Smooth muscle cell (in vitro differentiated cells): ENCODE data around the gene CCDC33. TPM values are rescaled to one million over a fixed set of nuclear protein-coding genes. Genes with fewer than 3 reads are reported as not detected.
A peak's percentile ranks its signal among the peaks of the same experiment; 100 is the strongest.

Source experiments
- DNase-seq: peaks from one replicate; lab custom pipeline; 2025; ENCODE audit not compliant: unreplicated experiment; lab: John Stamatoyannopoulos, UW
- H2AFZ ChIP-seq: fragments of 200-600 bp; sonication (generic); 2 replicates; pipeline ENCODE4 v1.6.0; 2016; ENCODE audit warnings: antibody characterized with exemption, low read depth, mild to moderate bottlenecking
- H3F3A ChIP-seq: fragments of 200-600 bp; sonication (generic); 2 replicates; pipeline ENCODE4 v1.6.0; 2017; ENCODE audit warnings: antibody characterized with exemption, low read depth
- H3K27ac ChIP-seq: fragments of 200-600 bp; sonication (generic); 2 replicates; pipeline ENCODE4 v1.5.1; 2016; ENCODE audit warnings: low read depth, mild to moderate bottlenecking
- H3K27me3 ChIP-seq: fragments of 200-600 bp; sonication (generic); 2 replicates; pipeline ENCODE4 v1.6.1; 2016; ENCODE audit warnings: low read depth, mild to moderate bottlenecking
- H3K36me3 ChIP-seq: fragments of 200-600 bp; sonication (generic); 2 replicates; pipeline ENCODE4 v1.5.1; 2016; ENCODE audit warnings: low read depth
- H3K4me1 ChIP-seq: fragments of 200-600 bp; sonication (generic); 2 replicates; pipeline ENCODE4 v1.5.1; 2016; ENCODE audit warnings: low read depth
- H3K4me2 ChIP-seq: fragments of 200-600 bp; sonication (generic); 2 replicates; pipeline ENCODE4 v1.6.0; 2016; ENCODE audit warnings: mild to moderate bottlenecking
- H3K4me3 ChIP-seq: fragments of 200-600 bp; sonication (generic); 2 replicates; pipeline ENCODE4 v1.5.1; 2016; ENCODE audit warnings: mild to moderate bottlenecking
- H3K79me2 ChIP-seq: fragments of 200-600 bp; sonication (generic); 2 replicates; pipeline ENCODE4 v1.6.0; 2016; ENCODE audit warnings: low read depth, mild to moderate bottlenecking
- H3K9ac ChIP-seq: fragments of 200-600 bp; sonication (generic); 2 replicates; pipeline ENCODE4 v1.6.0; 2016; ENCODE audit warnings: low read depth
- H3K9me3 ChIP-seq: fragments of 200-600 bp; sonication (generic); replicated peaks from 2 replicates; pipeline ENCODE4 v1.5.1; 2016; ENCODE audit warnings: low read depth
- H4K20me1 ChIP-seq: fragments of 200-600 bp; sonication (generic); 2 replicates; pipeline ENCODE4 v1.6.0; 2016; ENCODE audit warnings: low read depth
- CTCF ChIP-seq: fragments of 200-600 bp; sonication (generic); IDR thresholded peaks from 2 replicates; pipeline ENCODE4 v1.5.1; 2017; ENCODE audit warnings: borderline replicate concordance, mild to moderate bottlenecking, antibody characterized with exemption; ENCODE audit not compliant: insufficient read depth, poor library complexity, severe bottlenecking
- WGBS: methylation state at CpG from one replicate; pipeline ENCODE4 v1.1.7; 2016; ENCODE audit warnings: low lambda C conversion rate; 5-methylcytosine and 5-hydroxymethylcytosine counted together
- polyA plus RNA-seq: library from polyadenylated mRNA; unstranded; fragments of >200 nt; fragmentation: Nextera tagmentation; extraction: Ambion mirVana; gene quantifications from 2 replicates; pipeline ENCODE4 v1.2.1, GENCODE V29; 2016
- total RNA-seq: library from RNA; depleted of rRNA; stranded (reverse); fragments of >200 nt; gene quantifications from 2 replicates; pipeline ENCODE4 v1.2.3, GENCODE V29; 2014

The CCDC33 gene
- total and polyA plus RNA-seq, 2 experiments from 2014 or later: 3.8 to 5.8 TPM

- Histone ChIP-seq H3F3A (peaks cover 19% of the 10 kb centered on the region), H3K4me2 (no peak overlapping the region), H4K20me1 (no peaks in the 10 kb centered on the region), H3K9me3 (no peaks in the 10 kb centered on the region), H3K79me2 (no peaks in the 10 kb centered on the region), H3K27me3 (no peaks in the 10 kb centered on the region), H3K4me3 (no peak overlapping the region), H2AFZ (no peak overlapping the region), H3K36me3 (no peaks in the 10 kb centered on the region), H3K27ac (no peak overlapping the region), H3K9ac (no peak overlapping the region), H3K4me1 (peaks cover 13% of the 10 kb centered on the region)
- no peak for DNase-seq
- 92% methylated on average over 6 of the region's 6 CpGs for WGBS
- TF ChIP-seq CTCF: no peak
Measured at GRCh38 chr15:74295800-74296199, 59.7 kb downstream of the CCDC33 start.

GRCh38 chr15:74297887-74298286 is 61.8 kb downstream of the CCDC33 start:
- WGBS: 13% methylated on average over 1 of the region's 1 CpG
- Histone ChIP-seq H3K79me2 (no peaks in the 10 kb centered on the region), H3K9me3 (no peaks in the 10 kb centered on the region), H4K20me1 (no peaks in the 10 kb centered on the region), H3K27me3 (no peaks in the 10 kb centered on the region), H3K27ac (no peak overlapping the region), H2AFZ (no peak overlapping the region), H3K4me1 (peaks cover 20% of the 10 kb centered on the region), H3K9ac (no peak overlapping the region), H3F3A (peaks cover 8% of the 10 kb centered on the region), H3K4me2 (peak overlapping the region; percentile 62), H3K4me3 (no peak overlapping the region), H3K36me3 (no peaks in the 10 kb centered on the region)
- DNase-seq: no peak
- TF ChIP-seq CTCF: no peak

- Histone ChIP-seq H3K27ac (no peak overlapping the region), H3K36me3 (no peaks in the 10 kb centered on the region), H3K4me2 (no peak overlapping the region), H2AFZ (no peak overlapping the region), H3K9ac (no peak overlapping the region), H3K27me3 (no peaks in the 10 kb centered on the region), H4K20me1 (no peaks in the 10 kb centered on the region), H3K4me3 (no peak overlapping the region), H3K79me2 (no peaks in the 10 kb centered on the region), H3K9me3 (no peaks in the 10 kb centered on the region), H3K4me1 (peaks cover 37% of the 10 kb centered on the region), H3F3A (no peaks in the 10 kb centered on the region)
- DNase-seq: no peak
- WGBS: 77% methylated on average over 26 of the region's 26 CpGs
- TF ChIP-seq CTCF: no peak
Measured at GRCh38 chr15:74300057-74300795, 64.1 kb downstream of the CCDC33 start.
